ENCODE measurements around the gene HOXD4.

GRCh38 chr2:176148751-176149421 is 2.5 kb upstream of the HOXD4 start:
- TF ChIP-seq CTCF (IDR thresholded peaks at IDR 0.05) (no peak), POLR2AphosphoS5 (IDR thresholded peaks at IDR 0.05) (no peak), EP300 (IDR thresholded peaks at IDR 0.05) (no peak), POLR2A (IDR thresholded peaks at IDR 0.05) (no peak)

All from suprapubic skin (tissue), 4 donors.